Prostate gland (tissue), 2 donors: Measurements from ENCODE around the gene PAX5. TPM values are rescaled to one million over a fixed set of nuclear protein-coding genes. Genes with fewer than 3 reads are reported as not detected.
A peak's percentile ranks its signal among the peaks of the same experiment; 100 is the strongest.

ENCODE experiments used
- DNase-seq: peaks from one replicate; pipeline ENCODE4 v3.0.0-alpha.2; 2019; ENCODE audit warnings: low spot score
- H3K27ac ChIP-seq, 2 donors: fragments of 200-600 bp; sonication (generic); 2 replicates each; pipeline ENCODE4 v1.5.1; 2017 to 2019
- H3K27me3 ChIP-seq: fragments of 200-600 bp; sonication (generic); replicated peaks from 2 replicates; pipeline ENCODE4 v1.5.1; 2019; ENCODE audit not compliant: insufficient read depth
- H3K36me3 ChIP-seq, 2 donors: fragments of 200-600 bp; sonication (generic); 1 replicate in 1 of 2; 2 replicates in 1 of 2; pipeline versions ENCODE4 v1.5.1 to v1.8.1; 2017 to 2019
- H3K4me1 ChIP-seq: fragments of 200-600 bp; sonication (generic); replicated peaks from 2 replicates; pipeline ENCODE4 v1.5.1; 2019
- H3K4me3 ChIP-seq, 2 donors: fragments of 200-600 bp; sonication (generic); 2 replicates each; pipeline ENCODE4 v1.5.1; 2017 to 2019
- H3K9me3 ChIP-seq: fragments of 200-600 bp; sonication (generic); 2 replicates; pipeline ENCODE4 v1.5.1; 2017
- POLR2A ChIP-seq: fragments of 450-650 bp; IDR thresholded peaks from one replicate; pipeline ENCODE4 v1.6.1; 2016; ENCODE audit warnings: antibody characterized with exemption, mild to moderate bottlenecking
- POLR2AphosphoS5 ChIP-seq: sonication (generic); formaldehyde crosslinking; IDR thresholded peaks from one replicate; pipeline ENCODE4 v1.6.1; 2017; ENCODE audit warnings: antibody characterized with exemption
- WGBS: methylation state at CpG from one replicate; pipeline ENCODE4 v1.1.5; 2018; 5-methylcytosine and 5-hydroxymethylcytosine counted together
- intact Hi-C: fragments of 100-400 bp; cut with DNase I; formaldehyde crosslinking; loops from one replicate; pipeline ENCODE4 v1.14.2; 2022
- total RNA-seq, 2 donors: library from RNA; depleted of rRNA; stranded (reverse); fragments of >200 nt; gene quantifications; one replicate each; pipeline ENCODE4 v1.1.0, GENCODE V29; 2016
- TF ChIP-seq, protein P1 (sequence below), 4 experiments: fragments of 200-600 bp in 2 of 4; fragments of 450-650 bp in 2 of 4; sonication (generic) in 2 of 4; IDR thresholded peaks; 1 replicate in 3 of 4; 2 replicates in 1 of 4; pipeline ENCODE4 v1.5.1; 2016 to 2019; ENCODE audit warnings: antibody characterized with exemption in 4 of 4, mild to moderate bottlenecking in 2 of 4, moderate library complexity in 2 of 4

The PAX5 gene
- total RNA-seq, 2 donors from 2014 or later: 0.05 to 0.11 TPM

DNA sequence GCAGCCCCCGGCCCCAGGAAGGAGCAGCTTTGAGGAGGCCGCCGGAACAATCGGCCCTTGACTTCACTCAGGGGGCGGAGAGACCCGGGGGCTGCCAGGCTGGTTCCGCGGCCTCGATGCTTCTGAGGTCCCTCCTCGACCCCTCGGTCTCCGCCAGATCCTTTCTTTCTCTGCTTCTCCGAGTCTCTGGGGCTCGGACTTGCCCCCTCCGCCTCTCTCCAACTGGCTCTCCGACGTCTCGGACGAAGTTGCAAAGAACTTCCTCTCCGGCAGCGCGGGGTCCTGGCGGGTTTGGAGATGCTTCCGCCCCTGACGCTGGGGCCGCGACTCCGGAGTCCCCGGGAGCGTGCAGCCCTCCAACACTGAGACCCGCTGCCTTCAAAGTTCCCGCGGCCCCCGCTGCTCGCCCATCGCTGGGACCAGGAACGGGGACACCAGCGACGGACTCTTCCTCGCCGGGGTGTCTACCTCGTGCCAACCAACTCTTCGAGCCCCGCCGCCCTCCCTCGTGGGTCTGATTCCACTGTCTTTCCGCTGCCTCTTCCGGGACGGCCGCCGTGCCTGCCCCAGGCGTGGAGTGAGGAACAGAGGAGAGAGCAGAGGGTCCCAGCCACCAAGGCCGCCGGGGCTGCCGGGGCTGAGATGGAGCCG, 7.0 kb downstream of the PAX5 start:
- Histone ChIP-seq H3K27me3 (peaks cover 60% of the 10 kb centered on the region), H3K4me1 (peaks cover 6% of the 10 kb centered on the region), H3K36me3 (no peaks in the 10 kb centered on the region), H3K27ac (no peak overlapping the region), H3K9me3 (no peaks in the 10 kb centered on the region), H3K4me3 (no peak overlapping the region)
- no peak for DNase-seq
- intact Hi-C loops: no loop called here
- under 1% methylated on average over 54 of the region's 56 CpGs for WGBS
- TF ChIP-seq POLR2A (no peak), POLR2AphosphoS5 (no peak)
- TF ChIP-seq, protein P1, sequence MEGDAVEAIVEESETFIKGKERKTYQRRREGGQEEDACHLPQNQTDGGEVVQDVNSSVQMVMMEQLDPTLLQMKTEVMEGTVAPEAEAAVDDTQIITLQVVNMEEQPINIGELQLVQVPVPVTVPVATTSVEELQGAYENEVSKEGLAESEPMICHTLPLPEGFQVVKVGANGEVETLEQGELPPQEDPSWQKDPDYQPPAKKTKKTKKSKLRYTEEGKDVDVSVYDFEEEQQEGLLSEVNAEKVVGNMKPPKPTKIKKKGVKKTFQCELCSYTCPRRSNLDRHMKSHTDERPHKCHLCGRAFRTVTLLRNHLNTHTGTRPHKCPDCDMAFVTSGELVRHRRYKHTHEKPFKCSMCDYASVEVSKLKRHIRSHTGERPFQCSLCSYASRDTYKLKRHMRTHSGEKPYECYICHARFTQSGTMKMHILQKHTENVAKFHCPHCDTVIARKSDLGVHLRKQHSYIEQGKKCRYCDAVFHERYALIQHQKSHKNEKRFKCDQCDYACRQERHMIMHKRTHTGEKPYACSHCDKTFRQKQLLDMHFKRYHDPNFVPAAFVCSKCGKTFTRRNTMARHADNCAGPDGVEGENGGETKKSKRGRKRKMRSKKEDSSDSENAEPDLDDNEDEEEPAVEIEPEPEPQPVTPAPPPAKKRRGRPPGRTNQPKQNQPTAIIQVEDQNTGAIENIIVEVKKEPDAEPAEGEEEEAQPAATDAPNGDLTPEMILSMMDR (IDR thresholded peaks at IDR 0.05): no peak

DNA sequence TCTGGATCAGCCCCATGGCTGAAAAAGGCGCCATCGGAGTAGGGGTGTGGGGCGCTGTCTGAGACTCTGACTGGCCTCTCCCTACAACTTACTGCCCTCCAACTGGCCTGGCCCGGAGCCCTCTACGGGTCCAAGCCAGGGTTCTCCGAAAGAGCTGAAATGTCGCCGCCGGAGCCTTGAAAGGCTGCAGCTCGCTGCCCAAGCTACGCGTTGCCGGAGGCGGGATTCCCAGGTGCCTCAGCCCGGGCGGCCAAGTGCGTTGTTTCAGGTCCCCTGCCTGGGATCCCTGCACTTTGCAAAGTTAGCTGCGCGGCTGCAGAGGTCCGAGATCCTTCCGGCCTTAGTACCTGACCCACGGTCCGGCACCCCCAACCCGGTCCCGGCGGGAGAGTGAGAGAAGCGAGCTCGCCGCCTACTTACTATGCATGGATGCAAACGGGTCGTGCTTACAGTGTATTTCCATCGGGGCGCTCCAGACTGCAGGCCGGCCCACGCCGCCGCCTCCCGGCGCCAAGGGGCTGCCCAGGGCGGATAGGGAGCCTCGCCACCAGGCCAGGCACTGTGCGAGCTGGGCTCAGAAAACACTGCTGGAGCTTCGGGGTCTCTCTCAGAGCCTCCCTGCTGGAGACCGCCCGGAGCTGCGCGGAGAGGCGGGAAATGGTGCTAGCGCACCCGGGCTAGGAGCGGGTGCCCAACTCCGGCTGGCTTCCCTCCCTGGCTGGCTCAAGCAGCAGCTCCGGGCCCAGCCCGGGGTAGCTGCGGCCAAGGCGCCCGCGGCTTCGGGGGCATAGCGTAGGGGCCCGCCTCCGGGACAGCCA, 7.7 kb downstream of the PAX5 start:
- H3K27me3 ChIP-seq: peaks cover 53% of the 10 kb centered on the region
- peaks cover 6% of the 10 kb centered on the region for H3K4me1 ChIP-seq
- H3K27ac ChIP-seq: no peak overlapping the region
- no peaks in the 10 kb centered on the region for H3K36me3 ChIP-seq
- no peaks in the 10 kb centered on the region for H3K9me3 ChIP-seq
- TF ChIP-seq, protein P1 (IDR thresholded peaks at IDR 0.05): no peak
- TF ChIP-seq POLR2A (no peak), POLR2AphosphoS5 (no peak)
- under 1% methylated on average over 31 of the region's 62 CpGs for WGBS
- intact Hi-C loops: no loop called here
- no peak for DNase-seq
- peak overlapping the region in 1 of 2 donors; percentile 1 for H3K4me3 ChIP-seq

DNA sequence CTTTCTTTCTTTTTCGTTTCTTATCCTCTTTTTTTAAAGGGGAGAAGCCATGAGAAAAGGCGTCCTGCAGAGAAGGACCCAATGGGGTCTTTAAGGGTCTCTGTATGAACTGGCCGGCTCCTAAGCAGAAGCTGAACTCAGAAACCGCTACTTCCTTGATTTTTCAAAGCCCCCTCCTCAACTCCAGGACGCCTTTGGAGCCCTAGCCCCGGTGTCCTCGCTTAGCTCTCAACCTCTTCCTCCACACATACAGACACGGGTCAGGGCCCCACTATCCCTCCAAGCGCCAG, 8.3 kb downstream of the PAX5 start:
- no peak overlapping the region for H3K27ac ChIP-seq
- 2% methylated on average over 9 of the region's 9 CpGs for WGBS
- TF ChIP-seq, protein P1 (IDR thresholded peaks at IDR 0.05): no peak
- intact Hi-C loops: no loop called here
- no peak for DNase-seq
- H3K4me1 ChIP-seq: peaks cover 6% of the 10 kb centered on the region
- no peaks in the 10 kb centered on the region for H3K9me3 ChIP-seq
- H3K27me3 ChIP-seq: peaks cover 48% of the 10 kb centered on the region
- H3K4me3 ChIP-seq: peak overlapping the region; percentile 3 to 12
- H3K36me3 ChIP-seq: no peaks in the 10 kb centered on the region

DNA sequence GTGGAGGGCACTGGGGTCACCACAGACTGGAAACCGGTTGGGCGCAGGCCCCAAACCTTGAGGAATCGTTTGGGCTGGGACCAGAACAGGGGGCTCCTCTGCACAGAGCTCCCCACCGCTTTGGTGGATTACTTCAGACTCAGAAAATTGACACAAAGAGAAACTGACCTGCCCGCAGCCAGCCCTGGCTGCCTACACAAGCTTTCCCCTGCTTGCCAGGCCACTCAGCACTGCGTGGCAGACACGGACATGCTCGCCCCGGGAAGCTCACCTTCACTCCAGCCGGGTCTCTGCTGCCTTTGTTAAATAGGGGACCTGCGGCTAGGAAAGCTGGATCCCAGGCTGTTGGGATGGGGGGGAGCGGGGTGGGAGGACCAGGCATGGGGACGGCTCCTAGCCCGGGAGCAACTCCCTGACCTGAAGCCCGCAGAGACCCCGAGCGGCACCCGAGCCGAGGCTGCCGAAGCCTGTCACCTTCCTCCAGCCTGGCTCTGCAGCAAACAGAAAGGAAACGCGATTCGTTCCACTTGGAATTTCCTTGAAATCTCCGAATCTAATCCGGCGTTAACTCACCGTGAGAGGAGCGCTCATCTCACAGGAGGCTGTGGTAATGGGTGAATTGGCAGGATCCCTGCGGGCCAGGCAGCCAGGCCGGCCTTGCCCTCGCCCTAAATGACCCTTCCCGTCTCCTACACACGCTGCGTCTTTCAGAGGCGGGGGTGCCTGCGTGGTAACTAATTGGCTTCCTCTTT, 8.8 kb downstream of the PAX5 start:
- no peak for DNase-seq
- intact Hi-C loops: no loop called here
- TF ChIP-seq, protein P1 (IDR thresholded peaks at IDR 0.05): no peak
- TF ChIP-seq POLR2AphosphoS5 (no peak), POLR2A (no peak)
- Histone ChIP-seq H3K27me3 (peaks cover 47% of the 10 kb centered on the region), H3K9me3 (no peaks in the 10 kb centered on the region), H3K4me1 (peaks cover 6% of the 10 kb centered on the region), H3K4me3 (peak overlapping the region; percentile 3 to 12), H3K36me3 (no peaks in the 10 kb centered on the region), H3K27ac (no peak overlapping the region)
- 5% methylated on average over 36 of the region's 36 CpGs for WGBS
